K562 (cell line): ENCODE data around the gene NEMP1. TPM values are rescaled to one million over a fixed set of nuclear protein-coding genes. Genes with fewer than 3 reads are reported as not detected.
A peak's percentile ranks its signal among the peaks of the same experiment; 100 is the strongest.

ENCODE experiments used
- ATF7 ChIP-seq: fragments of 450-650 bp; IDR thresholded peaks from 2 replicates; pipeline ENCODE4 v1.7.1; 2014; ENCODE audit warnings: mild to moderate bottlenecking, moderate library complexity
- BRF2 ChIP-seq: IDR thresholded peaks from 3 replicates; pipeline ENCODE4 v1.6.1; 2011; ENCODE audit warnings: borderline replicate concordance, mild to moderate bottlenecking; ENCODE audit not compliant: insufficient read length, insufficient read depth
- CREB3L1 ChIP-seq: fragments of 450-650 bp; IDR thresholded peaks from 2 replicates; pipeline ENCODE4 v1.6.1; 2014; ENCODE audit warnings: low read depth, mild to moderate bottlenecking, moderate library complexity, borderline replicate concordance
- DACH1 ChIP-seq: fragments of 450-650 bp; IDR thresholded peaks from 2 replicates; pipeline ENCODE4 v1.6.1; 2018; ENCODE audit not compliant: partially characterized antibody
- EHMT2 ChIP-seq: fragments of 450-650 bp; IDR thresholded peaks from 2 replicates; pipeline ENCODE4 v1.6.1; 2018; ENCODE audit warnings: antibody characterized with exemption
- ELF2 ChIP-seq: fragments of 250-450 bp; sonication (Bioruptor Pico); IDR thresholded peaks from 2 replicates; pipeline ENCODE4 v1.5.0; 2021; ENCODE audit warnings: mild to moderate bottlenecking
- ESRRA ChIP-seq: fragments of 450-650 bp; IDR thresholded peaks from 2 replicates; pipeline ENCODE4 v1.6.1; 2014; ENCODE audit warnings: low read depth, mild to moderate bottlenecking, moderate library complexity, borderline replicate concordance
- EZH2 ChIP-seq: IDR thresholded peaks from 2 replicates; pipeline ENCODE4 v1.6.1; 2012; ENCODE audit warnings: low read depth, mild to moderate bottlenecking, inconsistent platforms, low read length, borderline replicate concordance
- GMEB1 ChIP-seq: fragments of 250-450 bp; sonication (Bioruptor Pico); IDR thresholded peaks from 2 replicates; pipeline ENCODE4 v1.4.0; 2020; ENCODE audit warnings: mild to moderate bottlenecking
- LEF1 ChIP-seq: fragments of 450-650 bp; IDR thresholded peaks from 2 replicates; pipeline ENCODE4 v1.6.1; 2016; ENCODE audit warnings: mild to moderate bottlenecking
- MTA1 ChIP-seq: fragments of 450-650 bp; IDR thresholded peaks from 2 replicates; pipeline ENCODE4 v1.6.1; 2017; ENCODE audit warnings: borderline replicate concordance
- NFRKB ChIP-seq: fragments of 450-650 bp; IDR thresholded peaks from 2 replicates; pipeline ENCODE4 v1.6.1; 2016; ENCODE audit warnings: low read depth
- PRPF4 ChIP-seq: fragments of 200-400 bp; formaldehyde crosslinking; IDR thresholded peaks from one replicate; pipeline ENCODE4 v1.6.1; 2017; ENCODE audit warnings: low read length, low read depth, mild to moderate bottlenecking; ENCODE audit not compliant: insufficient read depth, poor library complexity, severe bottlenecking
- RB1 ChIP-seq: fragments of 450-650 bp; IDR thresholded peaks from 2 replicates; pipeline ENCODE4 v1.6.1; 2017; ENCODE audit warnings: low read depth, mild to moderate bottlenecking
- RBM22 ChIP-seq: fragments of 200-400 bp; formaldehyde crosslinking; IDR thresholded peaks from 2 replicates; pipeline ENCODE4 v1.6.1; 2018; ENCODE audit warnings: low read length, low read depth; ENCODE audit not compliant: poor library complexity, severe bottlenecking
- RCOR1 ChIP-seq, 2 experiments: IDR thresholded peaks; 2 replicates each; pipeline ENCODE4 v1.6.1; 2012; ENCODE audit warnings: low read depth in 2 of 2, low read length in 2 of 2, borderline replicate concordance in 1 of 2, improper control_type of control experiment in 1 of 2
- RHOXF2B ChIP-seq: fragments of 250-450 bp; sonication (Bioruptor Pico); conservative IDR thresholded peaks from 2 replicates; pipeline ENCODE4 v1.5.1; 2021
- STAT5A ChIP-seq: IDR thresholded peaks from 2 replicates; pipeline ENCODE4 v1.6.1; 2012; ENCODE audit warnings: low read length, inconsistent platforms, borderline replicate concordance
- TEAD1 ChIP-seq, 2 experiments: fragments of 450-650 bp in 1 of 2; sonication (generic) in 1 of 2; formaldehyde crosslinking; IDR thresholded peaks; 2 replicates each; pipeline versions ENCODE4 v1.4.0 to v1.8.0; 2020 to 2022; ENCODE audit warnings: mild to moderate bottlenecking in 2 of 2, missing genetic modification reagents in 1 of 2
- ZNF395 ChIP-seq: fragments of 200-800 bp; sonication (Bioruptor generic); IDR thresholded peaks from 2 replicates; pipeline ENCODE4 v1.6.1; 2017; ENCODE audit warnings: missing genetic modification characterization, missing compliant biosample characterization
- polyA plus RNA-seq, 8 experiments: library from polyadenylated mRNA; depleted of rRNA in 4 of 8; stranded (reverse) in 5 of 8; unstranded in 3 of 8; fragments of >200 nt; fragmentation: Nextera tagmentation in 2 of 8; fragmentation: Illumina TruSeq in 1 of 8; extraction: Ambion mirVana in 2 of 8; extraction: Trizol in 1 of 8; gene quantifications; 2 replicates each; pipeline versions ENCODE4 v1.2.1 to v1.2.3, GENCODE V29; 2011 to 2014; ENCODE audit warnings: inconsistent platforms in 1 of 8, missing spikeins in 1 of 8
- total RNA-seq, 7 experiments: library from RNA; depleted of rRNA in 6 of 7; stranded (reverse); fragments of >200 nt in 6 of 7; fragmentation: Illumina TruSeq in 2 of 7; extraction: Trizol in 2 of 7; gene quantifications; 2 replicates each; pipeline versions ENCODE4 v1.2.1 to v1.2.3, GENCODE V29; 2011 to 2021; ENCODE audit warnings: low replicate concordance in 1 of 7

Gene NEMP1
- total and polyA plus RNA-seq, 9 of the 15 experiments (the other 6 are each of a cell fraction or from before 2014, with no cell fraction given), result 9.5 to 82.2 (median 41.2) TPM

- TF ChIP-seq RBM22 (no peak), EHMT2 (no peak), NFRKB (no peak), ESRRA (no peak), GMEB1 (CRISPR knock-in tag) (no peak), CREB3L1 (no peak), EZH2 (no peak), PRPF4 (no peak), ELF2 (CRISPR knock-in tag) (no peak), ATF7 (0 out of 2 replicates have a peak, but pooled peaks have one; percentile 8), MTA1 (no peak), TEAD1 (CRISPR knock-in tag; IDR thresholded peaks at IDR 0.05) (no peak), LEF1 (no peak), DACH1 (no peak), STAT5A (peak; percentile 23; the same call in 1 of the 2 replicates), RHOXF2B (CRISPR knock-in tag) (no peak), RCOR1 (IDR thresholded peaks at IDR 0.05; ENCODE audit: borderline replicate concordance in 1 of 2, low read depth in 2 of 2, low read length in 2 of 2) (peak in 1 of 2 experiments; percentile 68; a peak in 1 of 4 replicates), RB1 (no peak), BRF2 (no peak), ZNF395 (CRISPR knock-in tag) (no peak; the same call in 1 of the 2 replicates)
Measured at GRCh38 chr12:57027011-57027804, 51.4 kb downstream of the NEMP1 start (continued).
